Right cardiac atrium (tissue), 5 donors: Measurements from ENCODE around the gene ITPRIPL1. TPM values are rescaled to one million over a fixed set of nuclear protein-coding genes. Genes with fewer than 3 reads are reported as not detected.

ENCODE experiments used
- ATAC-seq, 2 donors: fragments of 200-7000 bp; cut with Tn5 transposase; one replicate each; pipeline versions ENCODE4 v1.8.0 to v1.9.1; 2020; ENCODE audit warnings: moderate library complexity in 2 of 2, mild to moderate bottlenecking in 1 of 2
- DNase-seq, 3 donors: peaks; one replicate each; pipeline ENCODE4 v3.0.0-alpha.2; 2020
- H3K27ac ChIP-seq: one replicate; pipeline ENCODE4 v1.5.1; 2013; ENCODE audit warnings: mild to moderate bottlenecking, low read length, control low read depth, moderate library complexity
- H3K27me3 ChIP-seq: one replicate; pipeline ENCODE4 v1.6.1; 2013; ENCODE audit not compliant: control insufficient read depth, insufficient read depth
- H3K4me1 ChIP-seq: one replicate; pipeline ENCODE4 v1.6.1; 2013; ENCODE audit warnings: low read length; ENCODE audit not compliant: control insufficient read depth, insufficient read depth
- H3K4me3 ChIP-seq: one replicate; pipeline ENCODE4 v1.5.1; 2013; ENCODE audit warnings: low read length, control low read depth
- H3K9me3 ChIP-seq: one replicate; pipeline ENCODE4 v1.6.1; 2013; ENCODE audit warnings: low read length; ENCODE audit not compliant: control insufficient read depth
- WGBS: extraction: QIAGEN DNeasy Blood & Tissue Kit; methylation state at CpG from one replicate; pipeline ENCODE4 v1.1.7; 2013; 5-methylcytosine and 5-hydroxymethylcytosine counted together
- intact Hi-C, 4 donors: fragments of 100-400 bp; cut with DNase I; formaldehyde crosslinking; loops; one replicate each; pipeline versions ENCODE4 v1.11.0 to v1.14.0; 2022 to 2023
- polyA plus RNA-seq: library from polyadenylated mRNA; stranded (reverse); fragments of 200-250 nt; gene quantifications from one replicate; pipeline ENCODE4 v1.2.3, GENCODE V29; 2013
- total RNA-seq, 4 donors: library from RNA; stranded (reverse); fragmentation: NEBNext Ultra II Directional; extraction: Animal tissue kit (Norgen Biotek cat#: 25700); gene quantifications; one replicate each; pipeline ENCODE4 v1.2.1, GENCODE V29; 2021
- donor health status: healthy with polysubstance abuse.
- donor health status: DM: no; HTN: yes; CAD: no.
- donor health status: DM: no; HTN: no; CAD: no.
- donor health status: DM: no; HTN: yes; CAD: no; lungs with severe emphysema.
- donor health status: DM: yes; HTN: yes; CAD: no.

ITPRIPL1 gene
- total and polyA plus RNA-seq, 5 donors = 0.50 to 1.5 (median 0.68) TPM

DNA sequence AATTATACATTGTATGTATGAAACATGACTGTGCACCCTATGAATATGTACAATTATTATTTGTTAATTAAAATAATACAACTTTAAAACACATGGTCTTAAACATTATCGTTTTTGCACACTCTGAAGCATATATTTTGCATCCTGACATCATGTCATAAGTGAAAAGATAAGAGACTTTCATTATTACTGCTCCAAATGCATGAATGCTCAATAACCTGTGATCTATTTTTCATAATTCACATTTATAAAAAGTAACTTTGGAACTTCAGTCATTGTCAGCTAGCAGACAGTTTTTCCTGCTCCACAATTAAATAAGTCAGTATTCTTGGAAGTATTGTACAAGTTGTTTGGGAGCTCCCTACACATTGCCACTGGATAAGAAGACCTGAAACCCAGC lies 1.3 kb upstream of the ITPRIPL1 start:
- Histone ChIP-seq H3K4me1 (no peaks in the 10 kb centered on the region), H3K4me3 (no peak overlapping the region), H3K27me3 (no peaks in the 10 kb centered on the region), H3K27ac (no peak overlapping the region), H3K9me3 (no peaks in the 10 kb centered on the region)
- 95% methylated on average over 1 of the region's 1 CpG for whole genome bisulfite sequencing
- DNase-seq (no peak), ATAC-seq (no peak)
- intact Hi-C loops = no loop called here

DNA sequence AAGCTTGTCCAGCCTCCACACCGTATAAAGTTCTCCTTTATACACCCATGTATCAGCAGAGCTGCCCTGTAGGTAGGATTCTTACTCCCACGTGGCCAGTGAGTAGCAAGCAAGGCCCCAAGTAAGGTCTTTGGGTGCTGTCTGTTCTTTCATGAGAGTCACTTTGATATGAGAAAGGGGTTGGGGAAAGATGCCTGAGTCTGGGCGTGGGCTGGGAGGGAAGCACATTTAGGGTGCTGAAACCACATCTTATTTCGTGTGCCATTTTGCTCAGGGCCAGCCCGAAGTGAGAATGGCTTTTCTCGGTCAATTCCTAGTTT lies 436 bp upstream of the ITPRIPL1 start:
- intact Hi-C loops = no loop called here
- no peak for ATAC-seq
- WGBS = 25% methylated on average over 6 of the region's 6 CpGs
- peak overlapping the region; percentile 68 for H3K4me3 ChIP-seq
- no peak overlapping the region for H3K27ac ChIP-seq
- no peaks in the 10 kb centered on the region for H3K4me1 ChIP-seq
- DNase-seq = no peak
- no peaks in the 10 kb centered on the region for H3K27me3 ChIP-seq
- no peaks in the 10 kb centered on the region for H3K9me3 ChIP-seq

DNA sequence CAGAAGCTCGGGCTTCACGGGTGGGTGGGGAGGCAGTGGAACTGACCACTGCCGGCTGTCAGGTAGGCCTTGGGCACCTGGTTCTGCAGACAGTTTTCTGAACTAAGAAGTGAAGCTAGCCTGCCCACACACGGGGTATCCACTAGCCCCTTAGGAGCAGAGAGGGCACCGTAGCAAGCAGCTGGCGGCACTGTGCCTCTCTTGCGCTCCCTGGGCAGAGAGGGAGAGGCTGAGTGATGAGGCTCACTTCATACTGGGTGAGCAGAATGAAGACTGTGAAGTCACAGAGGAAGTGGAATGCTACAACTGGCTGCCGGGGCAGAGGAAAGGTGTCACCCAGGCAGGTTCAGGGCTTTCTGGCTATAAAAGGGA lies 753 bp downstream of the ITPRIPL1 start:
- intact Hi-C loops = no loop called here

DNA sequence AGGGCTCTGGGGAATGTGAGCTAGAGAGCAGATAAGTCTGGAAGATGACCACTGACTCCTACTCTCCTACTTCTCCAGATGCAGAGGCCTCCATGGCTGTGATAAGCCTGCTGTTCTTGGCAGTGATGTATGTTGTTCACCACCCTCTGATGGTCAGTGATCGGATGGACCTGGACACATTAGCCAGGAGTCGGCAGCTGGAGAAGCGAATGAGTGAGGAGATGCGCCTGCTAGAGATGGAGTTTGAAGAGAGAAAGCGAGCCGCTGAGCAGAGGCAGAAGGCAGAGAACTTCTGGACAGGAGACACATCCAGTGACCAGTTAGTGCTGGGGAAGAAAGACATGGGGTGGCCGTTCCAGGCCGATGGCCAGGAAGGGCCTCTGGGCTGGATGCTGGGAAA lies 1.4 kb downstream of the ITPRIPL1 start:
- Histone ChIP-seq H3K9me3 (no peaks in the 10 kb centered on the region), H3K4me1 (no peaks in the 10 kb centered on the region), H3K27ac (no peak overlapping the region), H3K27me3 (no peaks in the 10 kb centered on the region), H3K4me3 (no peak overlapping the region)
- intact Hi-C loops = no loop called here
- ATAC-seq = no peak
- DNase-seq = no peak
- 88% methylated on average over 8 of the region's 8 CpGs for WGBS

More for the DNA sequence above, 753 bp downstream of the ITPRIPL1 start:
- Histone ChIP-seq H3K4me1 (no peaks in the 10 kb centered on the region), H3K4me3 (peak overlapping the region; percentile 68), H3K9me3 (no peaks in the 10 kb centered on the region), H3K27ac (no peak overlapping the region), H3K27me3 (no peaks in the 10 kb centered on the region)
- ATAC-seq (no peak), DNase-seq (no peak)
- 46% methylated on average over 8 of the region's 8 CpGs for WGBS

DNA sequence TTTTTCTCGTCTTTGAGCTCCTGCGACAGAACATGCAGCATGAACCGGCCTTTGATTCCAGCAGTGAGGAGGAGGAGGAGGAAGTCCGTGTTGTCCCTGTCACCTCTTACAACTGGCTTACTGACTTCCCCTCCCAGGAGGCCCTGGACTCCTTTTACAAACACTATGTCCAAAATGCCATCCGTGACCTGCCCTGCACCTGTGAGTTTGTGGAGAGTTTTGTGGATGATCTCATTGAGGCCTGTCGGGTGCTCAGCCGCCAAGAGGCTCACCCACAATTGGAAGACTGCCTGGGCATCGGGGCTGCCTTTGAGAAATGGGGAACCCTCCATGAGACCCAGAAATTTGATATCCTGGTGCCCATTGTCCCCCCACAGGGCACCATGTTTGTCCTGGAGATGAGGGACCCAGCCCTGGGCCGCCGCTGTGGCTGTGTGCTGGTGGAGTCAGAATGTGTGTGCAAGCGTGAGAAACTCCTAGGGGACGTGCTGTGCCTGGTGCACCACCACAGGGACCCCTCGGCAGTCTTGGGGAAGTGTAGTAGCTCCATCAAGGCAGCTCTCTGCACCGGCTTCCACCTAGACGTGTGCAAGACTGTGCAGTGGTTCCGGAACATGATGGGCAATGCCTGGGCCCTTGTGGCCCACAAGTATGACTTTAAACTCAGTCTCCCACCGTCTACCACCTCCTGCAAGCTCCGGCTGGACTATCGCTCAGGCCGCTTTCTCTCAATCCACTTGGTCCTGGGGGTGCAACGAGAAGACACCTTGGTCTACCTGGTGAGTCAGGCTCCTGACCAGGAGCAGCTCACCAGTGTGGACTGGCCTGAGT lies 2.1 kb downstream of the ITPRIPL1 start:
- intact Hi-C loops = no loop called here
- 95% methylated on average over 21 of the region's 21 CpGs for WGBS
- DNase-seq (no peak), ATAC-seq (no peak)
- Histone ChIP-seq H3K9me3 (no peaks in the 10 kb centered on the region), H3K27ac (no peak overlapping the region), H3K27me3 (no peaks in the 10 kb centered on the region), H3K4me1 (no peaks in the 10 kb centered on the region), H3K4me3 (no peak overlapping the region)

DNA sequence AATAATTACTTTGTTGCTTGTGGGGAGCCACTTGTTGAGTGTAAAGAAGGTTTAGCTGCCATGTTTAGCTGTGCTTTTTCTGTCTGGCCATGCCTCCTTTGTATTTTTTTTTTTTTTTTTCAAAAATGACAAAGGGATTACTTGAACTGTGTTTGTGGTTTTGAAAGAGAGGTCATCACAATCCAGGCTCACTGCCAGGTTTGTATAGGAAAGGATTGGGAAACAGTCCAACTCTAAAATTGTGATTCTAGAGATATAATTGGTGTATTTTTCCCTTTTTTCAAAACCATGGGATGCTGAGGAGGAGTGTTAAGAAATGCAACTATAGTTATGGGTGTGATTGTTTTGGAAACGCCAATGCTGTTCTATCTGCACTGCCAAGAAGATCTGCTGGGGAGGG lies 4.3 kb downstream of the ITPRIPL1 start:
- ATAC-seq (no peak), DNase-seq (no peak)
- Histone ChIP-seq H3K27ac (no peak overlapping the region), H3K4me3 (no peak overlapping the region), H3K9me3 (no peaks in the 10 kb centered on the region), H3K27me3 (no peaks in the 10 kb centered on the region), H3K4me1 (peaks cover under 1% of the 10 kb centered on the region)
- 47% methylated on average over 1 of the region's 1 CpG for WGBS
- intact Hi-C loops = no loop called here

DNA sequence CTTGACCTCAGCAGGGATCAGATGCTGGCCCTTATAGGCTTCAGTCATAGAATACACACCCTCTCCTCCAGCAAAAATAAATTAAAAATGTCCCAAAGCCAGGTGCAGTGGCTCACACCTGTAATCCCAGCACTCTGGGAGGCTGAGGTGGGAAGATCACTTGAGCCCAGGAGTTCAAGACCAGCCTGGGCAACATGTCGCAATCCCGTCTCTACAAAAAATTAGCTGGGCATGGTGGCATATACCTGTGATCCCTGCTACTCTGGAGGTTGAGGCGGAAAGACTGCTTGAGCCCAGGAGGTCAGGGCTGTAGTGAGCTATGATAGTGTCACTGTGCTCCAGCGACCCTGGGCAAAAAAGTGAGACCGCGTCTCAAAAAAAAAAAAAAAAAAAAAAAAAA lies 4.8 kb downstream of the ITPRIPL1 start:
- Histone ChIP-seq H3K4me1 (peaks cover 2% of the 10 kb centered on the region), H3K27me3 (no peaks in the 10 kb centered on the region), H3K27ac (no peak overlapping the region), H3K9me3 (no peaks in the 10 kb centered on the region), H3K4me3 (no peak overlapping the region)
- intact Hi-C loops = no loop called here
- 94% methylated on average over 6 of the region's 6 CpGs for WGBS
- no peak for DNase-seq
- no peak for ATAC-seq

DNA sequence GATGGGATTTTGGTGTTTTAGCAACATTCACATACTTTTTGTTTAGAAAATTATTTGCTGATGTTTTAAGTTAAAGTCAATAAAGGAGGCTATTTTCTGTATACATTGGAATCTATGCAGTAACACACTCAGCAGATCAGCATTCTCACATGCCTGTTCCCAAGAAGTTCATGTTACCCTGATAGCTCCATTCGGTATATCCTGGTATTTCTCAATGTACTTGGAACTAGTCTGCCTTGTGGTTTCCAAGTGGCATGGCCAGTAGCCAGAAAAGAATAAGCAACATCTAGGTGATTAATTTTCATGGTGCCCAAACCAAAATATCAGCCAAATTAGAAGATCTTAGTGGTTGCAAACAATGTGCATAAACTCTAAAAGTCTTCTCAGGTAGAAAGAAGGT lies 5.3 kb downstream of the ITPRIPL1 start:
- no peaks in the 10 kb centered on the region for H3K9me3 ChIP-seq
- intact Hi-C loops = no loop called here
- ATAC-seq = no peak
- no peak for DNase-seq
- no peak overlapping the region for H3K27ac ChIP-seq
- WGBS = 27% methylated on average over 1 of the region's 1 CpG
- no peak overlapping the region for H3K4me3 ChIP-seq
- H3K27me3 ChIP-seq = no peaks in the 10 kb centered on the region
- H3K4me1 ChIP-seq = peaks cover 2% of the 10 kb centered on the region

DNA sequence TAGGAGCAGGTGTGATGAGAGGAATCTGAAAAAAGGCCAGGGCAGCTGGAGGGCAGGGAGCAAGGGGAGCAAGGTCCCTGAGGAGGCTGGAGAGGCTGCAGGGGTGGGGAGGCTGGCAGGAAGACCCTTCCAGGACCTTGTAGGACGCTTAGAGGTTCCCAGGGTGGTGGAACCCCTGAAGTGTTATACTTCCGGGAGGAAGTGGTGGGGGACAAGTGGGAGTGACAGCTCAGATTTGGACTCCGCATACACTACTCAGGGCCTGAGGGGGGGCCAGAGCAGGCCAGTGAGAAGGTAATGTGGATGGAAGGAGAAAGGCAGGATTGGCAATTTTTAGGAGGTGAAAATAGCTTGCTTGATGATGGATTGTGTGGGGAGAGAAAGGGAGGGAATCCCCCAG lies 8.6 kb downstream of the ITPRIPL1 start:
- no peak overlapping the region for H3K27ac ChIP-seq
- no peaks in the 10 kb centered on the region for H3K9me3 ChIP-seq
- H3K27me3 ChIP-seq = no peaks in the 10 kb centered on the region
- no peak overlapping the region for H3K4me3 ChIP-seq
- ATAC-seq = no peak
- intact Hi-C loops = no loop called here
- no peak for DNase-seq
- peaks cover 2% of the 10 kb centered on the region for H3K4me1 ChIP-seq
- 73% methylated on average over 3 of the region's 3 CpGs for WGBS

DNA sequence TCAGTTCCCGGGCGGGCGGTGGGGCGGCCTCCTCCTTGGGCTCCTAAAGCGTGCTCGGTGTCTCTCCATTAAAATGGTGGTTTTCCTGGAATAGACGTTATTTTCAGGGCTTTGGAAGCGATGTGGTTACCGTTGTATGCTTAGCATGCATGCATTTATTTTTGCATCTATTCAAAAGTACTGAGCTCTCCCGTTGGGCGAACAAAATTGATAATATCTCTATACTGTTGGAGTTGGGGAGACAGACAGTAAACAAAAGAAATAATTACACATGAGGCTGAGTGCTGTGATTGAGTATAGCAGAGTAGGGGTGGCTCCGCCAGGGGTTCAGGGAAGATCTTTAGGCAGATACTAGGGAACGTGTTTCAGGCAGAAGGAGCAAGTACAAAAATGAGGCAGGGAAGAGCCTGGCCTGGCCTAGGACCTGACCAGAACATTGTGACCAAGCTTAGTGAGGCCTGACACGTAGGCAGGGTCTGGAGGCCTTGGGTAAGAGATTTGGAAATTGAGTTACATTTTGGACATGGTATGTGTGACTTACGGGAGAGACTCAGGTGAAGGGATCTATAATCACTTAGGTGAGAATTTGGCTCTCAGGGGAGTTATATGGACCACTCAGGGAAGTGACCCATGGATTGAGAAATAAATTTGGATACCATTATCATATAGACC lies 11.1 kb downstream of the ITPRIPL1 start:
- intact Hi-C loops = no loop called here
- WGBS = 17% methylated on average over 15 of the region's 15 CpGs

DNA sequence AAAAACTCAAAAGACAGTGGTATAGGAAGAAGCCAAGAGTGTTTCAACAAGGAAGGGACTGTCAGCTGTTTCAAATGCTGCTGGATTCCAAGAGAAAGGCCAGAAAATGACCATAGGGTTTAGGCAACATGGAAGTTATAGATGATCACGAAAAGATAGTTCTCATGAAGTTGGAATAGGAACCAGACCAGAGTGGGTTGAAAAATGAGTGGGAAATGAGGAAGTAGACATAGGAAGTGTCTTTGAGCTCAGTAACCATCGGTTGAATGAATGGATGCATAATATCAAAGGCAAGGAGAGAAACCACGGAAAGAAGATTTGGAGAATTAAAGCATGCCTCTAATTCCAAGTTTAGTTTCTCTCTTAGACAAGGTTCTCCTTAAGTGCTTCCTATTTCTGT lies 11.8 kb downstream of the ITPRIPL1 start:
- Histone ChIP-seq H3K9me3 (no peaks in the 10 kb centered on the region), H3K27me3 (no peaks in the 10 kb centered on the region), H3K27ac (no peak overlapping the region), H3K4me1 (peaks cover 2% of the 10 kb centered on the region), H3K4me3 (no peak overlapping the region)
- DNase-seq = no peak
- WGBS = 78% methylated on average over 3 of the region's 3 CpGs
- ATAC-seq = no peak
- intact Hi-C loops = no loop called here

More for the DNA sequence above, 11.1 kb downstream of the ITPRIPL1 start:
- no peak for ATAC-seq
- Histone ChIP-seq H3K4me3 (peak overlapping the region; percentile 63), H3K27ac (no peak overlapping the region), H3K9me3 (no peaks in the 10 kb centered on the region), H3K27me3 (no peaks in the 10 kb centered on the region), H3K4me1 (peaks cover 2% of the 10 kb centered on the region)
- no peak for DNase-seq
